ENCODE measurements around the gene DIDO1. TPM values are rescaled to one million over a fixed set of nuclear protein-coding genes. Genes with fewer than 3 reads are reported as not detected.
A peak's percentile ranks its signal among the peaks of the same experiment; 100 is the strongest.

Gene DIDO1
- total and polyA plus RNA-seq, 5 donors = 23.3 to 42.5 (median 39.0) TPM

GRCh38 chr20:62887860-62888239, 38.5 kb downstream of the DIDO1 start:
- Histone ChIP-seq H3K4me1 (ENCODE audit: control insufficient read depth, insufficient read depth, low read length) (no peaks in the 10 kb centered on the region), H3K27me3 (ENCODE audit: control insufficient read depth, insufficient read depth) (no peaks in the 10 kb centered on the region), H3K27ac (ENCODE audit: low read length) (no peak overlapping the region), H3K9me3 (ENCODE audit: control insufficient read depth, low read length) (no peaks in the 10 kb centered on the region), H3K4me3 (ENCODE audit: low read length) (no peak overlapping the region)
- DNase-seq (no peak), ATAC-seq (no peak)
- intact Hi-C loops (cut with DNase I) = no loop called here
- 82% methylated on average over 7 of the region's 7 CpGs for WGBS

- DNase-seq (peak; percentile 50 to 80 (median 63)), ATAC-seq (peak; percentile 44 to 47)
- Histone ChIP-seq H3K4me3 (ENCODE audit: low read length) (no peak overlapping the region), H3K4me1 (ENCODE audit: control insufficient read depth, insufficient read depth, low read length) (no peaks in the 10 kb centered on the region), H3K27me3 (ENCODE audit: control insufficient read depth, insufficient read depth) (no peaks in the 10 kb centered on the region), H3K27ac (ENCODE audit: low read length) (no peak overlapping the region), H3K9me3 (ENCODE audit: control insufficient read depth, low read length) (no peaks in the 10 kb centered on the region)
- 50% methylated on average over 13 of the region's 13 CpGs for WGBS
- intact Hi-C loops (cut with DNase I) = no loop called here
These were observed 39.0 kb downstream of the DIDO1 start for GRCh38 chr20:62887152-62887859.

- Histone ChIP-seq H3K4me3 (ENCODE audit: low read length) (no peak overlapping the region), H3K27ac (ENCODE audit: low read length) (no peak overlapping the region), H3K4me1 (ENCODE audit: control insufficient read depth, insufficient read depth, low read length) (no peaks in the 10 kb centered on the region), H3K27me3 (ENCODE audit: control insufficient read depth, insufficient read depth) (no peaks in the 10 kb centered on the region), H3K9me3 (ENCODE audit: control insufficient read depth, low read length) (no peaks in the 10 kb centered on the region)
- 83% methylated on average over 7 of the region's 7 CpGs for WGBS
- DNase-seq = no peak
- no peak for ATAC-seq
- intact Hi-C loops (cut with DNase I) = no loop called here
These were observed 39.6 kb downstream of the DIDO1 start for GRCh38 chr20:62886709-62887058.

- Histone ChIP-seq H3K4me1 (ENCODE audit: control insufficient read depth, insufficient read depth, low read length) (no peaks in the 10 kb centered on the region), H3K9me3 (ENCODE audit: control insufficient read depth, low read length) (no peaks in the 10 kb centered on the region), H3K27ac (ENCODE audit: low read length) (no peak overlapping the region), H3K4me3 (ENCODE audit: low read length) (no peak overlapping the region), H3K27me3 (ENCODE audit: control insufficient read depth, insufficient read depth) (no peaks in the 10 kb centered on the region)
- intact Hi-C loops (cut with DNase I) = no loop called here
- DNase-seq (peak in 1 of 3 donors; percentile 59), ATAC-seq (no peak)
- 80% methylated on average over 23 of the region's 23 CpGs for WGBS
These were observed 40.2 kb downstream of the DIDO1 start for GRCh38 chr20:62885896-62886708.

- H3K9me3 ChIP-seq (ENCODE audit: control insufficient read depth, low read length) = no peaks in the 10 kb centered on the region
- no peak overlapping the region for H3K4me3 ChIP-seq (ENCODE audit: low read length)
- intact Hi-C loops (cut with DNase I) = no loop called here
- DNase-seq (no peak), ATAC-seq (no peak)
- H3K27ac ChIP-seq (ENCODE audit: low read length) = no peak overlapping the region
- WGBS = 83% methylated on average over 20 of the region's 20 CpGs
- no peaks in the 10 kb centered on the region for H3K4me1 ChIP-seq (ENCODE audit: control insufficient read depth, insufficient read depth, low read length)
- H3K27me3 ChIP-seq (ENCODE audit: control insufficient read depth, insufficient read depth) = no peaks in the 10 kb centered on the region
These were observed 41.0 kb downstream of the DIDO1 start for GRCh38 chr20:62885046-62885895.

- ATAC-seq (no peak), DNase-seq (no peak)
- H3K9me3 ChIP-seq (ENCODE audit: control insufficient read depth, low read length) = no peaks in the 10 kb centered on the region
- no peak overlapping the region for H3K4me3 ChIP-seq (ENCODE audit: low read length)
- no peaks in the 10 kb centered on the region for H3K4me1 ChIP-seq (ENCODE audit: control insufficient read depth, insufficient read depth, low read length)
- intact Hi-C loops (cut with DNase I) = no loop called here
- WGBS = 82% methylated on average over 8 of the region's 8 CpGs
- no peak overlapping the region for H3K27ac ChIP-seq (ENCODE audit: low read length)
- no peaks in the 10 kb centered on the region for H3K27me3 ChIP-seq (ENCODE audit: control insufficient read depth, insufficient read depth)
These were observed 41.7 kb downstream of the DIDO1 start for GRCh38 chr20:62884556-62884955.

- no peak overlapping the region for H3K4me3 ChIP-seq (ENCODE audit: low read length)
- ATAC-seq = no peak
- intact Hi-C loops (cut with DNase I) = no loop called here
- no peaks in the 10 kb centered on the region for H3K27me3 ChIP-seq (ENCODE audit: control insufficient read depth, insufficient read depth)
- DNase-seq = peak in 1 of 3 donors; percentile 30
- H3K27ac ChIP-seq (ENCODE audit: low read length) = no peak overlapping the region
- no peaks in the 10 kb centered on the region for H3K9me3 ChIP-seq (ENCODE audit: control insufficient read depth, low read length)
- WGBS = 89% methylated on average over 15 of the region's 15 CpGs
- no peaks in the 10 kb centered on the region for H3K4me1 ChIP-seq (ENCODE audit: control insufficient read depth, insufficient read depth, low read length)
These were observed 43.9 kb downstream of the DIDO1 start for GRCh38 chr20:62882426-62882825.

- intact Hi-C loops (cut with DNase I) = no loop called here
- no peak overlapping the region for H3K27ac ChIP-seq (ENCODE audit: low read length)
- peaks cover 2% of the 10 kb centered on the region for H3K4me1 ChIP-seq (ENCODE audit: control insufficient read depth, insufficient read depth, low read length)
- no peak overlapping the region for H3K4me3 ChIP-seq (ENCODE audit: low read length)
- WGBS = 92% methylated on average over 46 of the region's 46 CpGs
- H3K9me3 ChIP-seq (ENCODE audit: control insufficient read depth, low read length) = no peaks in the 10 kb centered on the region
- no peak for ATAC-seq
- no peaks in the 10 kb centered on the region for H3K27me3 ChIP-seq (ENCODE audit: control insufficient read depth, insufficient read depth)
- DNase-seq = peak in 1 of 3 donors; percentile 14
These were observed 44.5 kb downstream of the DIDO1 start for GRCh38 chr20:62881662-62882395.

- 92% methylated on average over 45 of the region's 45 CpGs for WGBS
- Histone ChIP-seq H3K4me1 (ENCODE audit: control insufficient read depth, insufficient read depth, low read length) (peaks cover 7% of the 10 kb centered on the region), H3K9me3 (ENCODE audit: control insufficient read depth, low read length) (no peaks in the 10 kb centered on the region), H3K27me3 (ENCODE audit: control insufficient read depth, insufficient read depth) (no peaks in the 10 kb centered on the region), H3K27ac (ENCODE audit: low read length) (no peak overlapping the region), H3K4me3 (ENCODE audit: low read length) (no peak overlapping the region)
- intact Hi-C loops (cut with DNase I) = no loop called here
- DNase-seq = peak in 1 of 3 donors; percentile 66
- no peak for ATAC-seq
These were observed 45.2 kb downstream of the DIDO1 start for GRCh38 chr20:62880935-62881661.

Measured in right cardiac atrium (tissue), 5 donors.